ENCODE data around the gene RBMS2.

Gene RBMS2

DNA sequence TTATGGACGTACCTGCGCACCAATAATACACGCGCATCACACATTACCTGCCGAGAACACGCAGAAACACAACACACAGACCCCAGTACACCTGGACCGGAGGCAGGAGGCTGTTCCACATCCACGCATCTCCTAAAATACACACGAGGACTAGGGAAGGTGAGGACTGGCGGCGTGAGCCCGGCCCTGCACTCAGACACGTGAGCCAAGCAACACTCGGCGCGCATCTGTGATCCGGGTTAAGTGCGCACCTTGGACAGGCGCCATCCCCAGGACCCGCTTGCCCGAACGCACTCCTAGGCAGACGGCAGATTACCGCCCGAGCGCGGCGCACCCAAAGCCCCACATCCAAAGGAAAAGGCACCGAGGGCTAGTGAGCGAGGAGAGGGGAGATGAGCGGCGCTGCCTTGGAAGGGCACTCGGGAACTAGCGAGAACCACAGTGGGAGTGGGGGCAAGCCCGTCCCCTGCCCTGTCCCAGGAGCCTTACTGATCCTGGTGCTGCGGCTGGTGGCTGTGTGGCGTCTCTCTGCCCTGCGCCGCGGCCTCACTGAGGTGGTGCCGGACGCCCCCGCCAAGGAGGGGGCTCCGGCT, 34.1 kb upstream of the RBMS2 start:
- TF ChIP-seq, protein P1, sequence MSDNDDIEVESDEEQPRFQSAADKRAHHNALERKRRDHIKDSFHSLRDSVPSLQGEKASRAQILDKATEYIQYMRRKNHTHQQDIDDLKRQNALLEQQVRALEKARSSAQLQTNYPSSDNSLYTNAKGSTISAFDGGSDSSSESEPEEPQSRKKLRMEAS (IDR thresholded peaks at IDR 0.05), result peak; percentile 79
- TF ChIP-seq CREB1 (IDR thresholded peaks at IDR 0.05; ENCODE audit: low read depth) (no peak), EGR1 (IDR thresholded peaks at IDR 0.05) (peak; percentile 78)
- TF ChIP-seq, protein P2, sequence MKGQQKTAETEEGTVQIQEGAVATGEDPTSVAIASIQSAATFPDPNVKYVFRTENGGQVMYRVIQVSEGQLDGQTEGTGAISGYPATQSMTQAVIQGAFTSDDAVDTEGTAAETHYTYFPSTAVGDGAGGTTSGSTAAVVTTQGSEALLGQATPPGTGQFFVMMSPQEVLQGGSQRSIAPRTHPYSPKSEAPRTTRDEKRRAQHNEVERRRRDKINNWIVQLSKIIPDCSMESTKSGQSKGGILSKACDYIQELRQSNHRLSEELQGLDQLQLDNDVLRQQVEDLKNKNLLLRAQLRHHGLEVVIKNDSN (IDR thresholded peaks at IDR 0.05), result peak; percentile 67

DNA sequence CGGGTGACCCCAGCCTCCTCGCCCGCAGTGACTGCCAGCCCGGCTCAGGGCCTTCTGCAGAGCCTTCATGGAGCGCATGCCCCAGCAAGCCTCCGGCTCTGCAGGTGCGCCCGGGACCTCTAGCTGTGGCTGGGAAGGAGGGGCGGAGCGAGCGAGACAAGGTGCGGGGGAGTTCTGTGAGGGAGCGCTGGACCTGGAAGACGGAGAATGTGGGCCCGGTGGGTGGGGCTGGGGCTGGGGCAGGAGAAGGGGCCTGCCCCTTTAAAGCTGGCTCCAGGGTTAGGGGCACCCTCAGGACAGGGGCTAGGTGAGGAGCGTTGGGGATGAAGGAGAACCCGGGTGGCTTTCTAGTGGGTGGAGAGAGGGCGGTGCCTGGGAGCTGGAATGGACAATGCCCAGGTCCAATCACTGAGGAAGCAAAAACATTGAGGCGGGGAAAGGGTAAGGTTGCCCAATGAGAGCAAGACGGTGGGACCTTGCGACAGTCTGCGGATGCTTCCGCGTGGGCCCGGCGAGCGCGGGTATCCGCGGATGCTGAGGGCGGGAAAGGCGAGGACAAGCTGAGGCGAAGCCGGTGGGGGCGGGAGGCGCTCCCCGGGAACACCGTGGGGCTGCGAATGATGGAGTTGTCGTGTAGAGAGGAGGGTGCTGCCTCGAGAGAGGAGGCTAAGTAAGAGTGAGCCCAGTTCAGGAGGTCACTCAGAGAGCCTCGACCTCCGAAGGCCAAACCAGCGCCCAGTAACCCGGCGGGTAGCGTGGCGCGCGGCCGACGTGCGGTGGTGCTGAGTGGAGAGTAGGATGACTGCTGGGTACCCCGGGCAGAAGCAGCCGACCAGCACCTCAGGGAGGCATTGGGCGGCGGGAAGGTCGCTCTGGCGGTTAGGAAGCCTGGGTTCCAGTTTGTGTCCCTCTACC, 33.3 kb upstream of the RBMS2 start, which contains the start of gene GLS2:
Gene GLS2, minus strand, starts transcription at position 121 of the 915 bp plus-strand sequence. Its CDS starts 43 bp downstream, at position 78.
- TF ChIP-seq, protein P1 (IDR thresholded peaks at IDR 0.05), result peak; percentile 100
- peak; percentile 71 for TF ChIP-seq TCF12 (IDR thresholded peaks at IDR 0.05; ENCODE audit: low read depth)
- TF ChIP-seq EGR1 (IDR thresholded peaks at IDR 0.05), result peak; percentile 81
- no peak for TF ChIP-seq FOXM1 (IDR thresholded peaks at IDR 0.05; ENCODE audit: borderline replicate concordance, low read depth)
- TF ChIP-seq CEBPB (IDR thresholded peaks at IDR 0.05), result peak; percentile 91
- TF ChIP-seq EP300 (IDR thresholded peaks at IDR 0.05; ENCODE audit: borderline replicate concordance), result no peak
- TF ChIP-seq CREB1 (IDR thresholded peaks at IDR 0.05; ENCODE audit: low read depth), result peak; percentile 52; the same call in 1 of the 2 replicates
- peak; percentile 59 for TF ChIP-seq TEAD4 (IDR thresholded peaks at IDR 0.05)

DNA sequence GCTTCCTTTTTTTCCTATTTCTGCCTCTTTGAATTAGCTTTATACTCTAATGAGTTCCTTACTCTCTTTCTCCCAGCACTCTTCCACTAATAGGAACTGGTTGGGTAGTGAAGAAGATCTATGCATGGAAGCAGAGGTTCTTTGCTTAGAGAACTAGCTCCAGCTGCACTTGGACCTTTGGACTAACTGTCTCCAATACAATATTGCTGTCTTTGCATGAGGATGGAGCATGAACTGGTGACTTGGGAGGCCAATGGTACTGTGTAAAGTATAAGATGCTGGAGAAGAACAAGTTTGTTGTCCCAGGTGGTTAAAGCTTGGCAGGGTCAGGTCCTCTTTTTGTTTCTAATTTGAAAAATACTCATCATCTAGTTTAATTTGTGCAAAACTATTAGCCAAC, 31.3 kb upstream of the RBMS2 start:
- TF ChIP-seq YY1 (IDR thresholded peaks at IDR 0.05; ENCODE audit: low read depth), result no peak
- no peak for TF ChIP-seq ZBTB7A (IDR thresholded peaks at IDR 0.05; ENCODE audit: low read depth)
- TF ChIP-seq, protein P1 (IDR thresholded peaks at IDR 0.05), result no peak
- no peak for TF ChIP-seq CREB1 (IDR thresholded peaks at IDR 0.05; ENCODE audit: low read depth)
- no peak for TF ChIP-seq RAD21 (IDR thresholded peaks at IDR 0.05; ENCODE audit: low read depth)
- no peak for TF ChIP-seq CEBPB (IDR thresholded peaks at IDR 0.05)
- TF ChIP-seq NFIC (IDR thresholded peaks at IDR 0.05), result no peak
- TF ChIP-seq TEAD4 (IDR thresholded peaks at IDR 0.05), result no peak
- TF ChIP-seq, protein P3, sequence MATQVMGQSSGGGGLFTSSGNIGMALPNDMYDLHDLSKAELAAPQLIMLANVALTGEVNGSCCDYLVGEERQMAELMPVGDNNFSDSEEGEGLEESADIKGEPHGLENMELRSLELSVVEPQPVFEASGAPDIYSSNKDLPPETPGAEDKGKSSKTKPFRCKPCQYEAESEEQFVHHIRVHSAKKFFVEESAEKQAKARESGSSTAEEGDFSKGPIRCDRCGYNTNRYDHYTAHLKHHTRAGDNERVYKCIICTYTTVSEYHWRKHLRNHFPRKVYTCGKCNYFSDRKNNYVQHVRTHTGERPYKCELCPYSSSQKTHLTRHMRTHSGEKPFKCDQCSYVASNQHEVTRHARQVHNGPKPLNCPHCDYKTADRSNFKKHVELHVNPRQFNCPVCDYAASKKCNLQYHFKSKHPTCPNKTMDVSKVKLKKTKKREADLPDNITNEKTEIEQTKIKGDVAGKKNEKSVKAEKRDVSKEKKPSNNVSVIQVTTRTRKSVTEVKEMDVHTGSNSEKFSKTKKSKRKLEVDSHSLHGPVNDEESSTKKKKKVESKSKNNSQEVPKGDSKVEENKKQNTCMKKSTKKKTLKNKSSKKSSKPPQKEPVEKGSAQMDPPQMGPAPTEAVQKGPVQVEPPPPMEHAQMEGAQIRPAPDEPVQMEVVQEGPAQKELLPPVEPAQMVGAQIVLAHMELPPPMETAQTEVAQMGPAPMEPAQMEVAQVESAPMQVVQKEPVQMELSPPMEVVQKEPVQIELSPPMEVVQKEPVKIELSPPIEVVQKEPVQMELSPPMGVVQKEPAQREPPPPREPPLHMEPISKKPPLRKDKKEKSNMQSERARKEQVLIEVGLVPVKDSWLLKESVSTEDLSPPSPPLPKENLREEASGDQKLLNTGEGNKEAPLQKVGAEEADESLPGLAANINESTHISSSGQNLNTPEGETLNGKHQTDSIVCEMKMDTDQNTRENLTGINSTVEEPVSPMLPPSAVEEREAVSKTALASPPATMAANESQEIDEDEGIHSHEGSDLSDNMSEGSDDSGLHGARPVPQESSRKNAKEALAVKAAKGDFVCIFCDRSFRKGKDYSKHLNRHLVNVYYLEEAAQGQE (IDR thresholded peaks at IDR 0.05; ENCODE audit: low read depth), result no peak
- TF ChIP-seq TCF12 (IDR thresholded peaks at IDR 0.05; ENCODE audit: low read depth), result no peak
- no peak for TF ChIP-seq EP300 (IDR thresholded peaks at IDR 0.05; ENCODE audit: borderline replicate concordance)
- no peak for TF ChIP-seq FOXM1 (IDR thresholded peaks at IDR 0.05; ENCODE audit: borderline replicate concordance, low read depth)
- no peak for TF ChIP-seq EGR1 (IDR thresholded peaks at IDR 0.05)
- TF ChIP-seq, protein P2 (IDR thresholded peaks at IDR 0.05), result no peak
- TF ChIP-seq TAF1 (IDR thresholded peaks at IDR 0.05; ENCODE audit: low read depth), result no peak

DNA sequence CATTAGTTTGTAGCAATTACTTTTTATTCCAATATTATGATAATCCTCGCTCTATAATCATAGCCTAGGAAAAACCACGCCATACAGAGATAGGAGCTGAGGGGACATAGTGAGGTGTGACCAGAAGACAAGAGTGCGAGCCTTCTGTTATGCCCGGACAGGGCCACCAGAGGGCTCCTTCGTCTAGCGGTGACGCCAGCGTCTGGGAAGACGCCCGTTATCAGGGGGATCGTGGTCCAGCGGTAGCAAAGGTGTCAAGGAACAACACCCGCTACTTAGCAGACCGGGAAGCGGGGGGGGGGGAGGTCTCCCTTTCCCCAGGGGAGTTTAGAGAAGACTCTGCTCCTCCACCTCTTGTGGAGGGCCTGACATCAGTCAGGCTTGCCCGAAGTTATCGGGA, 24.9 kb upstream of the RBMS2 start:
- peak; percentile 58 for TF ChIP-seq RAD21 (IDR thresholded peaks at IDR 0.05; ENCODE audit: low read depth)

DNA sequence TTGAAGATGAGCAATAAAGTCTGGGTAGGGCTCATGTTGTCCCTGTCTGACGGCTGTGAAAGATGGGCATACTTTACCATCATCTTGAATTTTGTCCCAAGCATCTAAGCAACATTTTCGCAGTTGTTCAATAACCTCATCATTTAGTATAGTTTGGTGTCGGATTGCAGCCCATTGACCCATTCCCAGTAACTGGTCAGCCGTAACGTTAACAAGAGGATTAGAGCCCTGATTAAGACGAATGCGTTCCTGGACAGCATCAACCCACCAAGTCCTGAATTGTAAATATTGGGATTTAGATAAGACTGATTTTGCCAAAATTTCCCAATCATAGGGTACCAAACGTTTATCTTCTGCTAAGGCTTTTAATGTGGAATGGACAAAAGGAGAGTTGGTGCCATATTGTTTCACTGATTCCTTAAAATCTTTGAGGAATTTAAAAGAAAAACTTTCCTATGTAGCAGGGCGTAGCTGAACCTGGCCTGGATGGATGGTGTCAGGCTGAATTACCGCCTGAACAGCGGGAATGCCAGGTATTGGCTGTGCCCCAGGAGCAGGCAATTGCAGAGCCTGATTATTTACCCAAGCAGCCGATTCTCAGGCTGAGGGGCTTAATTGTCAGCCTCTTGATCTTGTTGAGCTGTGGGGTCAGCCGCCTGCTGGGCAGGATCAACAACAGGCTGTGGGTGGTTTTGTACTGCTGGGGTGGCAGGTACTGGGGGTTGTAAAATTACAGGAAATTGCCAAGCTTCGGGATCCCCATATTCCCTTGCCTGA, 23.3 kb upstream of the RBMS2 start:
- TF ChIP-seq TEAD4 (IDR thresholded peaks at IDR 0.05) (peak; percentile 49; the same call in 1 of the 2 replicates), NFIC (IDR thresholded peaks at IDR 0.05) (peak; percentile 68), EP300 (IDR thresholded peaks at IDR 0.05; ENCODE audit: borderline replicate concordance) (peak; percentile 37; the same call in 1 of the 2 replicates), YY1 (IDR thresholded peaks at IDR 0.05; ENCODE audit: low read depth) (0 out of 2 replicates have a peak, but pooled peaks have one; percentile 6), TCF12 (IDR thresholded peaks at IDR 0.05; ENCODE audit: low read depth) (peak; percentile 36; the same call in 1 of the 2 replicates)
- TF ChIP-seq, protein P1 (IDR thresholded peaks at IDR 0.05), result peak; percentile 48; the same call in 1 of the 2 replicates

DNA sequence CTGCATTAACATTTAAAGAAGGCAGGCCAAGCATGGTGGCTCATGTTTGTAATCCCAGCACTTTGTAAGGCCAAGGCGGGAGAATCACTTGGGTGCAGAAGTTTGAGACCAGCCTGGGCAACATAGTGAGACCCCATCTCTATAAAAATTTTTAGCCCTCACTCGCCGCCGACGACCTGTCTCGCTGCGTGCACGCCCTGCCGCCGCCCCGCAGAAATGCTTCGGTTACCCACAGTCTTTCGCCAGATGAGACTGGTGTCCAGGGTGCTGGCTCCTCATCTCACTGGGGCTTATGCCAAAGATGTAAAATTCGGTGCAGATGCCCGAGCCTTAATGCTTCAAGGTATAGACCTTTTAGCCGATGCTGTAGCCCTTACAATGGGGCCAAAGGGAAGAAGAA, 10.8 kb upstream of the RBMS2 start:
- TF ChIP-seq NFIC (IDR thresholded peaks at IDR 0.05) (no peak), RAD21 (IDR thresholded peaks at IDR 0.05; ENCODE audit: low read depth) (no peak), TEAD4 (IDR thresholded peaks at IDR 0.05) (no peak), YY1 (IDR thresholded peaks at IDR 0.05; ENCODE audit: low read depth) (no peak), CREB1 (IDR thresholded peaks at IDR 0.05; ENCODE audit: low read depth) (no peak), CEBPB (IDR thresholded peaks at IDR 0.05) (no peak), FOXM1 (IDR thresholded peaks at IDR 0.05; ENCODE audit: borderline replicate concordance, low read depth) (no peak), ZBTB7A (IDR thresholded peaks at IDR 0.05; ENCODE audit: low read depth) (no peak)
- TF ChIP-seq, protein P1 (IDR thresholded peaks at IDR 0.05), result no peak
- TF ChIP-seq, protein P2 (IDR thresholded peaks at IDR 0.05), result no peak

Measured in Ishikawa (cell line).